ENCODE results near the gene ING4.

DNA sequence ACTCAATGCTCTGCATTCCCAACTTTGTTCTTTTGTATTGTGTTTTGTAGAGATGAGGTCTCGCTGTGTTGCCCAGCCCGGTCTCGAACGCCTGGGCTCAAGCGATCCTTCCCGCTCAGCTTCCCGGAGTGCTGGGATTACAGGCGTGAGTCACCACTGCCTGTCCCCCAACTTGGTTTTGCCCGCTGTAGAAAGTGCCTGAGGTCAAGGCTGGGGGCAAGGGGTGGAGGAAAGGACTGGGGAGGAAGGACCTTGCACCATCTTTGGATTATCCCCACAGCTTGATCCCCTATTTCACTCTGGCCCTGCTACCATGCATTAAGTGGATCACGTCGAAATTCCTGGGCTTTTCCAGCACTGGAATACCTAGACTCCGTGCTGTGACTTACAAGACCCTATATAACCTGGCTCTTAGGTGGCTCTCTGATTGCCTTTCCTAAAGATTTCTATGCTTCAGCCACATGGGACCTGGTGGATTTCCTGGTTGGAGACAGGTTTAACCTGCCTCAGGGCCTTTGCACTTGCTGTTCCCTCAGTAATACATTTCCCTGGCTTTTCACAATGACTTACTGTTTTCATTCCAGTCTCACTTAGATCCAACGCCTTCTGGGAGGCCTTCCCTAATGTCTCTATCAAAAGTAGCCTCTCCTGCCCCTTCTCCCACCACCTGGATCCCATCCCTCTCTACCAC is 38.3 kb upstream of the ING4 start:
- TF ChIP-seq, protein P1, sequence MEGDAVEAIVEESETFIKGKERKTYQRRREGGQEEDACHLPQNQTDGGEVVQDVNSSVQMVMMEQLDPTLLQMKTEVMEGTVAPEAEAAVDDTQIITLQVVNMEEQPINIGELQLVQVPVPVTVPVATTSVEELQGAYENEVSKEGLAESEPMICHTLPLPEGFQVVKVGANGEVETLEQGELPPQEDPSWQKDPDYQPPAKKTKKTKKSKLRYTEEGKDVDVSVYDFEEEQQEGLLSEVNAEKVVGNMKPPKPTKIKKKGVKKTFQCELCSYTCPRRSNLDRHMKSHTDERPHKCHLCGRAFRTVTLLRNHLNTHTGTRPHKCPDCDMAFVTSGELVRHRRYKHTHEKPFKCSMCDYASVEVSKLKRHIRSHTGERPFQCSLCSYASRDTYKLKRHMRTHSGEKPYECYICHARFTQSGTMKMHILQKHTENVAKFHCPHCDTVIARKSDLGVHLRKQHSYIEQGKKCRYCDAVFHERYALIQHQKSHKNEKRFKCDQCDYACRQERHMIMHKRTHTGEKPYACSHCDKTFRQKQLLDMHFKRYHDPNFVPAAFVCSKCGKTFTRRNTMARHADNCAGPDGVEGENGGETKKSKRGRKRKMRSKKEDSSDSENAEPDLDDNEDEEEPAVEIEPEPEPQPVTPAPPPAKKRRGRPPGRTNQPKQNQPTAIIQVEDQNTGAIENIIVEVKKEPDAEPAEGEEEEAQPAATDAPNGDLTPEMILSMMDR (IDR thresholded peaks at IDR 0.05; ENCODE audit: insufficient read depth, low read length) = no peak
- TF ChIP-seq POLR2AphosphoS5 (IDR thresholded peaks at IDR 0.05; ENCODE audit: low read depth) (no peak), SPI1 (IDR thresholded peaks at IDR 0.05; ENCODE audit: borderline replicate concordance, low read depth) (no peak)
- TF ChIP-seq, protein P2, sequence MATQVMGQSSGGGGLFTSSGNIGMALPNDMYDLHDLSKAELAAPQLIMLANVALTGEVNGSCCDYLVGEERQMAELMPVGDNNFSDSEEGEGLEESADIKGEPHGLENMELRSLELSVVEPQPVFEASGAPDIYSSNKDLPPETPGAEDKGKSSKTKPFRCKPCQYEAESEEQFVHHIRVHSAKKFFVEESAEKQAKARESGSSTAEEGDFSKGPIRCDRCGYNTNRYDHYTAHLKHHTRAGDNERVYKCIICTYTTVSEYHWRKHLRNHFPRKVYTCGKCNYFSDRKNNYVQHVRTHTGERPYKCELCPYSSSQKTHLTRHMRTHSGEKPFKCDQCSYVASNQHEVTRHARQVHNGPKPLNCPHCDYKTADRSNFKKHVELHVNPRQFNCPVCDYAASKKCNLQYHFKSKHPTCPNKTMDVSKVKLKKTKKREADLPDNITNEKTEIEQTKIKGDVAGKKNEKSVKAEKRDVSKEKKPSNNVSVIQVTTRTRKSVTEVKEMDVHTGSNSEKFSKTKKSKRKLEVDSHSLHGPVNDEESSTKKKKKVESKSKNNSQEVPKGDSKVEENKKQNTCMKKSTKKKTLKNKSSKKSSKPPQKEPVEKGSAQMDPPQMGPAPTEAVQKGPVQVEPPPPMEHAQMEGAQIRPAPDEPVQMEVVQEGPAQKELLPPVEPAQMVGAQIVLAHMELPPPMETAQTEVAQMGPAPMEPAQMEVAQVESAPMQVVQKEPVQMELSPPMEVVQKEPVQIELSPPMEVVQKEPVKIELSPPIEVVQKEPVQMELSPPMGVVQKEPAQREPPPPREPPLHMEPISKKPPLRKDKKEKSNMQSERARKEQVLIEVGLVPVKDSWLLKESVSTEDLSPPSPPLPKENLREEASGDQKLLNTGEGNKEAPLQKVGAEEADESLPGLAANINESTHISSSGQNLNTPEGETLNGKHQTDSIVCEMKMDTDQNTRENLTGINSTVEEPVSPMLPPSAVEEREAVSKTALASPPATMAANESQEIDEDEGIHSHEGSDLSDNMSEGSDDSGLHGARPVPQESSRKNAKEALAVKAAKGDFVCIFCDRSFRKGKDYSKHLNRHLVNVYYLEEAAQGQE (IDR thresholded peaks at IDR 0.05; ENCODE audit: insufficient replicate concordance, low read depth) = no peak

All from HL-60 (cell line).